ENCODE results near the gene SYN1. TPM values are rescaled to one million over a fixed set of nuclear protein-coding genes. Genes with fewer than 3 reads are reported as not detected.

SYN1 gene
- polyA plus RNA-seq, 1 of the 3 experiments (the other 2 are of a cell fraction), result 0.08 TPM

DNA sequence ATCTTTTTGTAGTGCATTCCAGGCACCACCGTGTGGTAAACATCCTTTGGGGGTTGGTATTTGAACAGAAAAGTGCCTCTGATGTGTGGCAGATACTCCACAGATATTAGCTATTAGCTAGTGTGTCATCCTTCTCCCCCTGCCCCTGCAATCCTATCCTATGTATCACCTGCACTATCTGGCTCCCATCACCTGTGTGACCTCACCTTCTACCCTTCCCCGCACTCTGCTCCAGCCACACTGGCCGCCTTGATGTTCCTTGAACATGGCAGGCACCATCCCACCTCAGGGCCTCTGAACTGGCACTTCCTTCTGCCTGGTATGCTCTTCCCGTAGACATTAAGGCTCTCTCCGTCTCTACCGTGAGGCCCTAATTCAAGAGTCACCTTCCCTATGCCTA lies 27.0 kb upstream of the SYN1 start:
- H3K4me3 ChIP-seq (ENCODE audit: low read depth in 2 of 2, low read length in 1 of 2), result no peak overlapping the region
- H2AFZ ChIP-seq (ENCODE audit: low read depth), result no peak overlapping the region
- CTCF ChIA-PET, result interaction anchor here (1.0 kb wide), 1 partner anchor 149 kb away, joined by 3 read pairs; no protein-coding TSS in a partner anchor
- peaks cover 14% of the 10 kb centered on the region; the same call in 1 of the 2 replicates for H3K79me2 ChIP-seq (ENCODE audit: insufficient read depth)
- WGBS (ENCODE audit: low lambda C conversion rate), result 42% methylated on average over 6 of the region's 6 CpGs
- no peak for TF ChIP-seq MXI1 (IDR thresholded peaks at IDR 0.05; ENCODE audit: low read depth, low read length)
- TF ChIP-seq GATA2 (CRISPR knock-in tag; IDR thresholded peaks at IDR 0.05), result no peak
- peaks cover 4 to 8% of the 10 kb centered on the region in 2 experiments; a peak in 1 of 4 replicates for H3K4me1 ChIP-seq (ENCODE audit: control insufficient read depth in 1 of 2, insufficient read depth in 2 of 2, low read depth in 1 of 2, low read length in 1 of 2)
- DNase-seq, result no peak
- no peak overlapping the region for H3K9ac ChIP-seq
- H3K9me3 ChIP-seq, result no peaks in the 10 kb centered on the region
- no peaks in the 10 kb centered on the region for H4K20me1 ChIP-seq (ENCODE audit: insufficient read depth)
- no peak overlapping the region for H3K4me2 ChIP-seq
- peaks cover 9% of the 10 kb centered on the region; the same call in 1 of the 2 replicates for H3K27me3 ChIP-seq (ENCODE audit: insufficient read depth)
- H3K9me2 ChIP-seq, result no peaks in the 10 kb centered on the region
- H3K36me3 ChIP-seq (replicated peaks in 1 of 2; ENCODE audit: control insufficient read depth in 1 of 2, insufficient read depth in 2 of 2, low read length in 1 of 2), result peaks cover 4 to 7% of the 10 kb centered on the region in 2 experiments
- no peak overlapping the region for H3K27ac ChIP-seq (ENCODE audit: low read depth in 2 of 2, low read length in 1 of 2)
- POLR2A ChIA-PET, result no interaction called here
- no peaks in the 10 kb centered on the region for H3F3A ChIP-seq (replicated peaks; ENCODE audit: insufficient read depth)

- no peak for TF ChIP-seq MEF2A (IDR thresholded peaks at IDR 0.05; ENCODE audit: borderline replicate concordance, low read depth)
- TF ChIP-seq POLR2AphosphoS5 (IDR thresholded peaks at IDR 0.05; ENCODE audit: low read depth, low read length), result no peak
- no peak for TF ChIP-seq TAF1 (IDR thresholded peaks at IDR 0.05; ENCODE audit: borderline replicate concordance, low read depth, low read length)
- no peak for TF ChIP-seq FOXJ3 (CRISPR knock-in tag; IDR thresholded peaks at IDR 0.05)
- no peak for TF ChIP-seq GATA2 (CRISPR knock-in tag; IDR thresholded peaks at IDR 0.05)
- TF ChIP-seq JUND (IDR thresholded peaks at IDR 0.05), result no peak
- TF ChIP-seq NFIC (IDR thresholded peaks at IDR 0.05; ENCODE audit: borderline replicate concordance), result no peak
- no peak for TF ChIP-seq YY1 (IDR thresholded peaks at IDR 0.05; ENCODE audit: low read depth)
- TF ChIP-seq TEAD4 (IDR thresholded peaks at IDR 0.05; ENCODE audit: borderline replicate concordance, insufficient read depth), result no peak
- TF ChIP-seq EP300 (IDR thresholded peaks at IDR 0.05; ENCODE audit: borderline replicate concordance in 1 of 2, low read depth in 1 of 2, low read length in 1 of 2), result no peak
- no peak for TF ChIP-seq CTCF (IDR thresholded peaks at IDR 0.05)
- no peak for TF ChIP-seq REST (IDR thresholded peaks at IDR 0.05; ENCODE audit: low read depth, low read length)
- TF ChIP-seq, protein P1, sequence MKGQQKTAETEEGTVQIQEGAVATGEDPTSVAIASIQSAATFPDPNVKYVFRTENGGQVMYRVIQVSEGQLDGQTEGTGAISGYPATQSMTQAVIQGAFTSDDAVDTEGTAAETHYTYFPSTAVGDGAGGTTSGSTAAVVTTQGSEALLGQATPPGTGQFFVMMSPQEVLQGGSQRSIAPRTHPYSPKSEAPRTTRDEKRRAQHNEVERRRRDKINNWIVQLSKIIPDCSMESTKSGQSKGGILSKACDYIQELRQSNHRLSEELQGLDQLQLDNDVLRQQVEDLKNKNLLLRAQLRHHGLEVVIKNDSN (IDR thresholded peaks at IDR 0.05; ENCODE audit: borderline replicate concordance, low read depth), result no peak
- TF ChIP-seq SIN3A (IDR thresholded peaks at IDR 0.05; ENCODE audit: borderline replicate concordance, low read depth, low read length), result no peak
- TF ChIP-seq FOSL2 (IDR thresholded peaks at IDR 0.05; ENCODE audit: borderline replicate concordance, low read depth), result no peak
- TF ChIP-seq IRF3 (IDR thresholded peaks at IDR 0.05; ENCODE audit: low read depth, low read length), result no peak
- TF ChIP-seq TCF12 (IDR thresholded peaks at IDR 0.05), result no peak
- TF ChIP-seq, protein P2, sequence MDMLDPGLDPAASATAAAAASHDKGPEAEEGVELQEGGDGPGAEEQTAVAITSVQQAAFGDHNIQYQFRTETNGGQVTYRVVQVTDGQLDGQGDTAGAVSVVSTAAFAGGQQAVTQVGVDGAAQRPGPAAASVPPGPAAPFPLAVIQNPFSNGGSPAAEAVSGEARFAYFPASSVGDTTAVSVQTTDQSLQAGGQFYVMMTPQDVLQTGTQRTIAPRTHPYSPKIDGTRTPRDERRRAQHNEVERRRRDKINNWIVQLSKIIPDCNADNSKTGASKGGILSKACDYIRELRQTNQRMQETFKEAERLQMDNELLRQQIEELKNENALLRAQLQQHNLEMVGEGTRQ (IDR thresholded peaks at IDR 0.05; ENCODE audit: borderline replicate concordance, low read depth, low read length), result no peak
- no peak for TF ChIP-seq FOXM1 (IDR thresholded peaks at IDR 0.05; ENCODE audit: low read depth)
- no peaks in the 10 kb centered on the region for H4K20me1 ChIP-seq (ENCODE audit: insufficient read depth)
- no peaks in the 10 kb centered on the region for H3K9me3 ChIP-seq
- 56% methylated on average over 5 of the region's 10 CpGs for WGBS (ENCODE audit: low lambda C conversion rate)
- H3K9ac ChIP-seq, result no peak overlapping the region
- no peak for DNase-seq
- H3K36me3 ChIP-seq (replicated peaks in 1 of 2; ENCODE audit: control insufficient read depth in 1 of 2, insufficient read depth in 2 of 2, low read length in 1 of 2), result peaks cover 10 to 11% of the 10 kb centered on the region in 2 experiments
- no peak overlapping the region for H3K4me2 ChIP-seq
- ChIA-PET CTCF (interaction anchor here (1.1 to 2.8 kb wide), 5 partner anchors 15 to 148 kb away, joined by 3 to 14 read pairs (median 9); partner anchors contain the start of genes CFP and TIMP1), POLR2A (no interaction called here)
- H3K9me2 ChIP-seq, result no peaks in the 10 kb centered on the region
- peaks cover 14% of the 10 kb centered on the region; the same call in 1 of the 2 replicates for H3K79me2 ChIP-seq (ENCODE audit: insufficient read depth)
- H3K4me1 ChIP-seq (ENCODE audit: control insufficient read depth in 1 of 2, insufficient read depth in 2 of 2, low read depth in 1 of 2, low read length in 1 of 2), result peaks cover 0 to 5% of the 10 kb centered on the region in 2 experiments; a peak in 1 of 4 replicates
- no peaks in the 10 kb centered on the region for H3F3A ChIP-seq (replicated peaks; ENCODE audit: insufficient read depth)
- no peak overlapping the region for H3K4me3 ChIP-seq (ENCODE audit: low read depth in 2 of 2, low read length in 1 of 2)
- H2AFZ ChIP-seq (ENCODE audit: low read depth), result no peak overlapping the region
- H3K27ac ChIP-seq (ENCODE audit: low read depth in 2 of 2, low read length in 1 of 2), result no peak overlapping the region
- peaks cover 9% of the 10 kb centered on the region; the same call in 1 of the 2 replicates for H3K27me3 ChIP-seq (ENCODE audit: insufficient read depth)
These were observed 25.9 kb upstream of the SYN1 start for GRCh38 chrX:47645530-47645929.
